GM19351 (cell line): Measurements from ENCODE around the gene LSM5.

Experiments used
- ATAC-seq: cut with Tn5 transposase; IDR thresholded peaks from one replicate; pipeline ENCODE4 v1.9.1; 2021; ENCODE audit warnings: mild to moderate bottlenecking, moderate library complexity; ENCODE audit not compliant: unreplicated experiment

LSM5 gene

GRCh38 chr7:32462977-32463376, 27.2 kb downstream of the LSM5 start:
- ATAC-seq = no peak

- no peak for ATAC-seq
Measured at GRCh38 chr7:32462451-32462850, 27.7 kb downstream of the LSM5 start.

- ATAC-seq = no peak
Measured at GRCh38 chr7:32461484-32461883, 28.7 kb downstream of the LSM5 start.

- no peak for ATAC-seq
Measured at GRCh38 chr7:32459788-32460187, 30.4 kb downstream of the LSM5 start.

- no peak for ATAC-seq
Measured at GRCh38 chr7:32458025-32458424, 32.2 kb downstream of the LSM5 start.

- ATAC-seq = no peak
Measured at GRCh38 chr7:32453341-32454011, 36.7 kb downstream of the LSM5 start.

- ATAC-seq = no peak
Measured at GRCh38 chr7:32447218-32447617, 43.0 kb downstream of the LSM5 start.

GRCh38 chr7:32436146-32436928, 53.8 kb downstream of the LSM5 start:
- no peak for ATAC-seq
